Measurements from ENCODE around the gene EIF2AK3.
"Not testable (repeated sequence)": the region's sequence is repeated elsewhere in the genome, so short reads cannot be mapped to it uniquely, and the experiment has no call there.

Gene EIF2AK3

DNA sequence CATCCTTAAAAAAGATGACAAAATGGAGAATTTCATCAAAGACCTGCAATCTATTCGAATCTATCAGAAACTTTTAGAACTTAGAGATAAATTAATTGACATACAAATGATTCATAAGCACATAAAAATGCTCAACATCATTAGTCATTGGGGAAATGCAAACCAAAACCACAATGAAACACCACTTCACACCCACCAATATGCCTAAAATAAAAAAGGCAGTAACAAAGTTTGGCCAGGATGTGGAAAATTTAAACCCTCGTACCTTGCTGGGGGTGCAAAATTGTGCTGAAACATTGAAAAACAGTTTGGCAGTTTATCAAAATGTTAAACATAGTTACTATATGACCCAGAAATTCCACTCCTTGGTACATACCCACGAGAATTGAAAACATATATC, 11.5 kb upstream of the EIF2AK3 start:
- DNase-seq (ENCODE audit: insufficient read length, low spot score) (no peak), FAIRE-seq (no peak)
- TF ChIP-seq SPI1 (IDR thresholded peaks at IDR 0.05; ENCODE audit: low read depth, low read length) (no peak), POLR2A (IDR thresholded peaks at IDR 0.05; ENCODE audit: low read depth, low read length) (no peak), POU2F2 (IDR thresholded peaks at IDR 0.05; ENCODE audit: low read depth, low read length) (no peak), PAX5 (IDR thresholded peaks at IDR 0.05; ENCODE audit: insufficient read depth, low read length, severe bottlenecking) (no peak)

DNA sequence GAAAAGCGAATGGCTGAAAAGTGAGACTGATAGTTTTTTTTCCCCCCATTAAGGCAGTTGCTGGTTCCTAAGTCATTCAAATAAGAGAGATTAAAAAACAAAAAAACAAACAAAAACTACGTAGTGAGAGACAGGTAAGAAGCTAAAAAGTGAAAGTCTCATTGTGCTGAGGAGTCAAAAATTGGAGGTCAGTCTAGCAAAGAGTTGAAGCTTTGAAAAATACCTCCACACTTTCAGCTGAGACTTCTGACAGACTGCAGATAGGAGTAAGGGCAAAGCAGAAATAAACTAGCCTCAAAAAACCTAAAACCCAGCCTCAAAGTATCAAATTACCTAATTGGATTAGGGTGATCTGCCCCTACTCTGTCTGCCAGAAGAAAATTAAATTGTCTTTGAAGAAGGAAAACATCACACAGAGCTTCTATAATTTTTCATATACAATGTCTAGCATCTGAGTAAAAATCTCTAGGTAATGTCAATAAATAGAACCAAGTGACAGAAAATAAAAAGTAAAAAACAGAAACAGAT, 10.9 kb upstream of the EIF2AK3 start:
- FAIRE-seq: no peak
- TF ChIP-seq POU2F2 (IDR thresholded peaks at IDR 0.05; ENCODE audit: low read depth, low read length): no peak
- TF ChIP-seq PAX5 (IDR thresholded peaks at IDR 0.05; ENCODE audit: insufficient read depth, low read length, severe bottlenecking): no peak
- no peak for TF ChIP-seq POLR2A (IDR thresholded peaks at IDR 0.05; ENCODE audit: low read depth, low read length)
- TF ChIP-seq SPI1 (IDR thresholded peaks at IDR 0.05; ENCODE audit: low read depth, low read length): no peak
- no peak for TF ChIP-seq TAF1 (IDR thresholded peaks at IDR 0.05; ENCODE audit: low read depth, low read length)
- TF ChIP-seq POLR2AphosphoS5 (IDR thresholded peaks at IDR 0.05; ENCODE audit: low read depth, low read length): no peak
- DNase-seq (ENCODE audit: insufficient read length, low spot score): no peak

- no peak for DNase-seq (ENCODE audit: insufficient read length, low spot score)
- FAIRE-seq: no peak
- TF ChIP-seq PAX5 (IDR thresholded peaks at IDR 0.05; ENCODE audit: insufficient read depth, low read length, severe bottlenecking) (no peak), POU2F2 (IDR thresholded peaks at IDR 0.05; ENCODE audit: low read depth, low read length) (no peak), POLR2A (IDR thresholded peaks at IDR 0.05; ENCODE audit: low read depth, low read length) (no peak), POLR2AphosphoS5 (IDR thresholded peaks at IDR 0.05; ENCODE audit: low read depth, low read length) (no peak), SPI1 (IDR thresholded peaks at IDR 0.05; ENCODE audit: low read depth, low read length) (no peak), TAF1 (IDR thresholded peaks at IDR 0.05; ENCODE audit: low read depth, low read length) (no peak)
Observed at GRCh38 chr2:88637464-88637863, 10.2 kb upstream of the EIF2AK3 start.

DNA sequence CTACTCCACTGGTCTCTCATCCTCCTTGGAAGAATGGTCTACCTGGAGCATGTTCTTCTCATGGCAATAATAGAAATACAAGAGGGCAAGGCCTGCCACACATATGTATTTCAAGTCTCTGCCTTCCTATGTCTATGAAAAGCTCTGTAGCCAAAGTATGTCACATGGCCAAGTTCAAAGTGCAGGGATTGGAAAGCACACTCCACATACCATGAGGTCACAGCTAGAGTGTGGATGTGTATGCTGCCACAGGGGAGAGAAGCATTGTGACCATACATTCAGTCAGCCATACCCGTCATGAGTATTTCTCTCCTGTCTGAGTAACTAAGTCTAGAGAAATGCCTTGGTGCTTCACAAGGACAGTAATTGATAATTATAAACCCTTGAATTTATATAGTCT, 8.8 kb upstream of the EIF2AK3 start:
- DNase-seq (ENCODE audit: insufficient read length, low spot score) (no peak), FAIRE-seq (peak; percentile 26)
- TF ChIP-seq POLR2A (IDR thresholded peaks at IDR 0.05; ENCODE audit: low read depth, low read length): no peak

DNA sequence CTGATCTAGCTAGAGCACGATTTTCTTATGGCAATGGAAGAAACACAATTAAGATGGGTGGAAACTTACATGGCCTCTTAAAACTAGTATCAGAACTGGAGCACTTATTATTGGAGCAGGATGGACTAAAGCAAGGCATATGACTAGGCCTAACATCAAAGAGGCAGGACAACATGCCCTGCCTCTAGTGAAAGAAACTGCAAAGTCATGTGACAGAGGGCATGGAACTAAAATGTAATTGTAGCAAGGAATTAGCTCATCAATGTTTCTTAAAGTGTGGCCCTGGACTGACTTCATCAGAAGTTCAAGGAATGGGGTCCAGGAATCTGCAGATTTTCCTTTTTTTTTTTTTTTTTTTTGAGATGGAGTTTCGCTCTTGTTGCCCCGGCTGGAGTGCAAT, 5.3 kb upstream of the EIF2AK3 start:
- FAIRE-seq: no peak
- TF ChIP-seq POU2F2 (IDR thresholded peaks at IDR 0.05; ENCODE audit: low read depth, low read length): no peak
- TF ChIP-seq PAX5 (IDR thresholded peaks at IDR 0.05; ENCODE audit: insufficient read depth, low read length, severe bottlenecking): no peak
- no peak for TF ChIP-seq TAF1 (IDR thresholded peaks at IDR 0.05; ENCODE audit: low read depth, low read length)
- TF ChIP-seq POLR2AphosphoS5 (IDR thresholded peaks at IDR 0.05; ENCODE audit: low read depth, low read length): no peak
- no peak for TF ChIP-seq POLR2A (IDR thresholded peaks at IDR 0.05; ENCODE audit: low read depth, low read length)
- no peak for TF ChIP-seq SPI1 (IDR thresholded peaks at IDR 0.05; ENCODE audit: low read depth, low read length)
- DNase-seq (ENCODE audit: insufficient read length, low spot score): no peak

DNA sequence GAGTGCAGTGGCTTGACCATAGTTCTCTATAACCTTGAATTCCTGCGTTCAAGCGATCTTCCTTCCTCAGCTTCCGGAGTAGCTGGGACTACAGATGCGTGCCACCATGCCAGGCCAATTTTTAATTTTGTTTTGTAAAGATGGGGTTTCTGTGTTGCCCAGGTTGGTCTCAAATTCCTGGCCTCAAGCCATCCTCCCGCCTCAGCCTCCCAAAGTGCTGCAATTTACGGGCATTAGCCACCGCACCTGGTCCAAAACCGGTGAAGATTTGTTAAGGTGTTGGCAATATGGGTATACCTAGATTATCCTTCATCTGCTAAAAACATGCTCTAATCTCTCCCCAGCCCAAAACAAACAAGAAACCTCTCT, 1.3 kb upstream of the EIF2AK3 start:
- no peak for FAIRE-seq
- no peak for TF ChIP-seq POLR2A (IDR thresholded peaks at IDR 0.05; ENCODE audit: low read depth, low read length)
- TF ChIP-seq POLR2AphosphoS5 (IDR thresholded peaks at IDR 0.05; ENCODE audit: low read depth, low read length): no peak
- no peak for TF ChIP-seq POU2F2 (IDR thresholded peaks at IDR 0.05; ENCODE audit: low read depth, low read length)
- TF ChIP-seq TAF1 (IDR thresholded peaks at IDR 0.05; ENCODE audit: low read depth, low read length): no peak
- TF ChIP-seq PAX5 (IDR thresholded peaks at IDR 0.05; ENCODE audit: insufficient read depth, low read length, severe bottlenecking): no peak
- no peak for TF ChIP-seq SPI1 (IDR thresholded peaks at IDR 0.05; ENCODE audit: low read depth, low read length)
- DNase-seq (ENCODE audit: insufficient read length, low spot score): no peak

GRCh38 chr2:88627856-88628570, 749 bp upstream of the EIF2AK3 start:
- DNase-seq (ENCODE audit: insufficient read length, low spot score): peak; percentile 21
- TF ChIP-seq POLR2AphosphoS5 (IDR thresholded peaks at IDR 0.05; ENCODE audit: low read depth, low read length) (peak; percentile 91), SPI1 (IDR thresholded peaks at IDR 0.05; ENCODE audit: low read depth, low read length) (no peak), TAF1 (IDR thresholded peaks at IDR 0.05; ENCODE audit: low read depth, low read length) (peak; percentile 83), PAX5 (IDR thresholded peaks at IDR 0.05; ENCODE audit: insufficient read depth, low read length, severe bottlenecking) (no peak), POU2F2 (IDR thresholded peaks at IDR 0.05; ENCODE audit: low read depth, low read length) (peak; percentile 74; the same call in 1 of the 2 replicates), POLR2A (IDR thresholded peaks at IDR 0.05; ENCODE audit: low read depth, low read length) (peak; percentile 92)
- FAIRE-seq: no peak

DNA sequence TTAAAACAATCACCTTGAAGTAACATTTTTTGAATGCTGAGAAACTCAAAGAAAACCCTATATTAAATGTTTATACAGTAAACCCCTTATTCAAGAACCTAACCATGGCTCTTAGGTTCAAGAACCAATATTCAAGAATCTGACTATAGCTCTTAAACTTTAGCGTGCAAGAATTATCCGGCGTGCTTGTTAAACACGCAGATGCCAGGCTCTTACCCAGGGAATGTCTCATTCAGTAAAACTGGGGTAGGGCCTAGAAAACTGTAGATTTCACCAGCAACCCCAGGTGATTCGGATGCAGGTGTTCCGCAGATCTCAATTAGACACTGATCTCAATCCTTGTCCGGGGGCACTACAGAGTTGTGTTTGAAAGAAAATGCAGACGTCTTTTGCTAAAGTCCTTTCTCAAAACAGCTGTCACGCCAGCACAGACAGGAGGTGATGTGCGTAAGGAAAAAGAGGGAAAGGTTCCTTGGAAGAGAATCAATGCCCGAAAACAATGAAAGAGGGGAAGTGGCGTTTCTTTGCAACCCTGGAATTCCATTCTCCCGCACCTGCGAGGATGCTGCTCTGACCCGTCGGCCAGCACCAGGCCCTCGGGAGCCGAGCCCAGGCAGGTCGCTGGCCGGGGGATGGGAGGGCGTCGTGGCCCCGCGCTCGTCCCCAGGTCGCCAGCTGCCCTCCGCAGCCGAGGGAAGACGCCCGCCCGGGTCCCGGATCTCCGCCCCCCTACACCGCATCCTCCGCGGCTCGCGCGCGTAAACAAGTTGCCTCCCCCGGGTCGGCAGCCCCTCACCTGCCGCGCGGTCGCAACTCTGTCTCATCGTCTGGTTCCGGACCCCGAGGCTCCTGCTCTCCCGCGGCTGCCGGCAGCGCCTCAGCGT, 851 bp downstream of the EIF2AK3 start:
- FAIRE-seq (no peak), DNase-seq (ENCODE audit: insufficient read length, low spot score) (peak; percentile 14)
- TF ChIP-seq PAX5 (IDR thresholded peaks at IDR 0.05; ENCODE audit: insufficient read depth, low read length, severe bottlenecking) (peak; percentile 3), POLR2A (IDR thresholded peaks at IDR 0.05; ENCODE audit: low read depth, low read length) (no peak)

- FAIRE-seq (no peak), DNase-seq (ENCODE audit: insufficient read length, low spot score) (no peak)
- TF ChIP-seq PAX5 (IDR thresholded peaks at IDR 0.05; ENCODE audit: insufficient read depth, low read length, severe bottlenecking) (no peak), TAF1 (IDR thresholded peaks at IDR 0.05; ENCODE audit: low read depth, low read length) (no peak), POLR2A (IDR thresholded peaks at IDR 0.05; ENCODE audit: low read depth, low read length) (no peak), POU2F2 (IDR thresholded peaks at IDR 0.05; ENCODE audit: low read depth, low read length) (no peak), SPI1 (IDR thresholded peaks at IDR 0.05; ENCODE audit: low read depth, low read length) (no peak), POLR2AphosphoS5 (IDR thresholded peaks at IDR 0.05; ENCODE audit: low read depth, low read length) (no peak)
Observed at GRCh38 chr2:88624477-88624876, 2.8 kb downstream of the EIF2AK3 start.

DNA sequence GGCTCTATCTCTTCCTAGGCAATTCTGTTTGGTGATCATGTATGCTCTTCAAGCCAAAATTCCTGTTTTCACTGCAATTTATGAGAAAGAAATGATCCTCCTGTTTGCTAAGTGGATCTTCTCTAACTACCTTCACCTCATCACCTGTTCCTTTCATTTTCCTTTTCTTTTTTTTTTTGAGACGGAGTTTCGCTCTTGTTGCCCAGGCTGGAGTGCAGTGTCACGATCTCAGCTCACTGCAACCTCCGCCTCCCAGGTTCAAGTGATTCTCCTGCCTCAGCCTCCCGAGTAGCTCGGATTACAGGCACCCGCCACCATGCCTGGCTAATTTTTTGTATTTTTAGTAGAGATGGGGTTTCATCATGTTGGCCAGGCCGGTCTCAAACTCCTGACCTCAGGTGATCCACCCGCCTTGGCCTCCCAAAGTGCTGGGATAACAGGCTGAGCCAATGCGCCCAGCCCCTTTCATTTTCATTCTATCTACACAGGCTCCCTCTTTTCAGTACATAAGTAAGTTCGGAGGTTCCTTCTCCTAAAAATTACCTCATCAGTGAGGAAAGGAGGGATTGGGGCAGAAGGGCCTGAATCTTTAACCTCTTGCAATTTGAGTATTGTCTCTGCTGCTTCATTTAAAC, 3.3 kb downstream of the EIF2AK3 start:
- not testable (repeated sequence) for FAIRE-seq; DNase-seq (ENCODE audit: insufficient read length, low spot score)
